Measurements from ENCODE around the gene ZNF331. TPM values are rescaled to one million over a fixed set of nuclear protein-coding genes. Genes with fewer than 3 reads are reported as not detected.

The ZNF331 gene
- total RNA-seq, 1 experiment from 2014 or later, result 56.7 TPM

DNA sequence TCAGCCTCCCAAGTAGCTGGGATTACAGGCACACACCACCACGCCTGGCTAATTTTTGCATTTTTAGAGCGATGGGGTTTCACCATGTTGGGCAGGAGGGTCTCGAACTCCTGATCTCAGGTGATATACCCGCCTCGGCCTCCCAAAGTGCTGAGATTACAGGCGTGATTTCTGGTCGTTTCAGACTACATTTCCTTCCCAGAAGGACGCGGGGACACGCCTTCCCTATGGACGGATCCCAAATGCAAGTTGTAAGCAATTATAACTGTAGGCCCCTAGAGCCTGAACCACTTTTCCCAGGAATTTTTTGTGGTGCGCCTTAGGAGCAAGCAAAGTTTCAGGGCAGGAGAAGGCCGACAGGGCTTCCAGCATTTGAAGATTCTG is 17.8 kb upstream of the ZNF331 start:
- H3K4me1 Mint-ChIP-seq, result peaks cover 14% of the 10 kb centered on the region
- ChIA-PET CTCF (interaction anchor here (0.8 to 2.0 kb wide), 20 partner anchors 8 to 325 kb away, joined by 3 to 21 read pairs (median 5); partner anchors contain the start of gene ZNF525), POLR2A (interaction anchor here (0.8 to 1.5 kb wide), 5 partner anchors 8 to 97 kb away, joined by 3 to 6 read pairs (median 3); no protein-coding TSS in a partner anchor)
- DNase-seq (ENCODE audit: low spot score) (no peak), ATAC-seq (no peak)
- peak overlapping the region; percentile 68; the same call in 1 of the 2 replicates for H3K27ac Mint-ChIP-seq
- peaks cover 14% of the 10 kb centered on the region for H3K9me3 Mint-ChIP-seq
- H3K36me3 Mint-ChIP-seq, result peaks cover 34% of the 10 kb centered on the region
- peak overlapping the region; percentile 100 for H3K4me3 Mint-ChIP-seq
- H3K27me3 Mint-ChIP-seq (ENCODE audit: low read depth), result no peaks in the 10 kb centered on the region
- TF ChIP-seq, protein P1, sequence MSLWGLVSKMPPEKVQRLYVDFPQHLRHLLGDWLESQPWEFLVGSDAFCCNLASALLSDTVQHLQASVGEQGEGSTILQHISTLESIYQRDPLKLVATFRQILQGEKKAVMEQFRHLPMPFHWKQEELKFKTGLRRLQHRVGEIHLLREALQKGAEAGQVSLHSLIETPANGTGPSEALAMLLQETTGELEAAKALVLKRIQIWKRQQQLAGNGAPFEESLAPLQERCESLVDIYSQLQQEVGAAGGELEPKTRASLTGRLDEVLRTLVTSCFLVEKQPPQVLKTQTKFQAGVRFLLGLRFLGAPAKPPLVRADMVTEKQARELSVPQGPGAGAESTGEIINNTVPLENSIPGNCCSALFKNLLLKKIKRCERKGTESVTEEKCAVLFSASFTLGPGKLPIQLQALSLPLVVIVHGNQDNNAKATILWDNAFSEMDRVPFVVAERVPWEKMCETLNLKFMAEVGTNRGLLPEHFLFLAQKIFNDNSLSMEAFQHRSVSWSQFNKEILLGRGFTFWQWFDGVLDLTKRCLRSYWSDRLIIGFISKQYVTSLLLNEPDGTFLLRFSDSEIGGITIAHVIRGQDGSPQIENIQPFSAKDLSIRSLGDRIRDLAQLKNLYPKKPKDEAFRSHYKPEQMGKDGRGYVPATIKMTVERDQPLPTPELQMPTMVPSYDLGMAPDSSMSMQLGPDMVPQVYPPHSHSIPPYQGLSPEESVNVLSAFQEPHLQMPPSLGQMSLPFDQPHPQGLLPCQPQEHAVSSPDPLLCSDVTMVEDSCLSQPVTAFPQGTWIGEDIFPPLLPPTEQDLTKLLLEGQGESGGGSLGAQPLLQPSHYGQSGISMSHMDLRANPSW (CRISPR knock-in tag; conservative IDR thresholded peaks at IDR 0.05; ENCODE audit: low read depth), result no peak
- TF ChIP-seq, protein P2, sequence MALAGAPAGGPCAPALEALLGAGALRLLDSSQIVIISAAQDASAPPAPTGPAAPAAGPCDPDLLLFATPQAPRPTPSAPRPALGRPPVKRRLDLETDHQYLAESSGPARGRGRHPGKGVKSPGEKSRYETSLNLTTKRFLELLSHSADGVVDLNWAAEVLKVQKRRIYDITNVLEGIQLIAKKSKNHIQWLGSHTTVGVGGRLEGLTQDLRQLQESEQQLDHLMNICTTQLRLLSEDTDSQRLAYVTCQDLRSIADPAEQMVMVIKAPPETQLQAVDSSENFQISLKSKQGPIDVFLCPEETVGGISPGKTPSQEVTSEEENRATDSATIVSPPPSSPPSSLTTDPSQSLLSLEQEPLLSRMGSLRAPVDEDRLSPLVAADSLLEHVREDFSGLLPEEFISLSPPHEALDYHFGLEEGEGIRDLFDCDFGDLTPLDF (CRISPR knock-in tag; IDR thresholded peaks at IDR 0.05), result peak; percentile 72; the same call in 1 of the 2 replicates
- TF ChIP-seq ZNF232 (CRISPR knock-in tag; IDR thresholded peaks at IDR 0.05), result no peak

DNA sequence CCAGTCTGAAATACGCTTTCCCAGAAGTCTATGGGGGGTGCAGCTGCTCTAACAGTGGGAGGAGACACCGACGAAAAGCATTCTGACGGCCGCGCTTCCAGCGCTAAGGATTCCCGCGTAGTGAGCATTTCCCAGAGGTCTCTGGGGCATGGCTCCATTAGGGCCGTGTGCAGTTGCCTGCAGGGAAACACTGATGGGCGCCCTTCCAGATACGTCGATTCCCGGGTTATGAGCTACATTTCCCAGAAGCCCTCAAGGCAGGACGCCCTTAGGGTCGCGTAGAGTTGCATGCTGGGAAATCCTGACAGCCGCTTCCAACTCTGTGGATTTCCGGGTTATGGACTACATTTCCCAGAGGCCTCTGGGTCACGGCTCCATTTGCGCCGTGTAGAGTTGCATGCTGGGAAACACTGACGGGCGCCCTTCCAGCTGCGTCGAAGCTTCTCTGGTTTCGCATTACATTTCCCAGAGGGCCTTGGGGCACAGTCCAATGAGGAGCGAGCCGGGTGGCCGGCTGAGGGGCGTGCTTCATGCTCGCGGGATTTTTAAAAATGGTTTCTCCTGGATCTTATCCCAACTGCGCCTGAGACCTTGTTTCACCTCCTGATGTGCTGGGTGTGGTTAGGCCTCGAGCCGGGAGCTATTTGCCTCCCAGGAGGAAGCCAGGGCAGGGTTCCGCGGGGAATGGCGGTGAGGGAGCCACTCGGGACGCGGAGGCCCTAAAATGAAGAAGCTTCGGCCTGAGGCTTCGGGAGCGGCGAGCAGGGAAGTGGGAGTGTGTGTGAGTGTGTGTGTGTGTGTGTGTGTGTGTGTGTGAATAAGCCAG is 17.2 kb upstream of the ZNF331 start:
- Mint-ChIP-seq H3K4me3 (peak overlapping the region; percentile 100), H3K27me3 (ENCODE audit: low read depth) (no peaks in the 10 kb centered on the region), H3K9me3 (peaks cover 20% of the 10 kb centered on the region), H3K27ac (peak overlapping the region; percentile 98), H3K36me3 (peaks cover 40% of the 10 kb centered on the region), H3K4me1 (peaks cover 14% of the 10 kb centered on the region)
- ChIA-PET CTCF (interaction anchor here (0.6 to 2.0 kb wide), 23 partner anchors 9 to 617 kb away, joined by 3 to 21 read pairs (median 5); partner anchors contain the start of genes CNOT3 and ZNF525), POLR2A (interaction anchor here (0.7 to 1.5 kb wide), 6 partner anchors 8 to 126 kb away, joined by 3 to 6 read pairs (median 3); partner anchors contain the start of gene ZNF765)
- peak; percentile 96 for ATAC-seq
- peak; percentile 94 for DNase-seq (ENCODE audit: low spot score)
- TF ChIP-seq ZBTB21 (CRISPR knock-in tag; IDR thresholded peaks at IDR 0.05; ENCODE audit: borderline replicate concordance) (peak; percentile 85; the same call in 1 of the 2 replicates), SMAD4 (CRISPR knock-in tag; IDR thresholded peaks at IDR 0.05) (0 out of 2 replicates have a peak, but pooled peaks have one; percentile 49), ELF4 (CRISPR knock-in tag; IDR thresholded peaks at IDR 0.05; ENCODE audit: low read depth) (no peak), FOXK1 (CRISPR knock-in tag; IDR thresholded peaks at IDR 0.05) (peak; percentile 86), FOXP1 (CRISPR knock-in tag; IDR thresholded peaks at IDR 0.05; ENCODE audit: borderline replicate concordance) (peak; percentile 56; the same call in 1 of the 2 replicates), MYBL2 (CRISPR knock-in tag; IDR thresholded peaks at IDR 0.05) (peak; percentile 84), NR1H2 (CRISPR knock-in tag; IDR thresholded peaks at IDR 0.05) (no peak), CREM (CRISPR knock-in tag; IDR thresholded peaks at IDR 0.05) (peak; percentile 73; the same call in 1 of the 2 replicates), NR3C1 (CRISPR knock-in tag; conservative IDR thresholded peaks at IDR 0.05; ENCODE audit: low read depth) (0 out of 2 replicates have a peak, but pooled peaks have one; percentile 50), TEAD1 (CRISPR knock-in tag; IDR thresholded peaks at IDR 0.05) (peak; percentile 39; the same call in 1 of the 2 replicates)
- TF ChIP-seq, protein P3, sequence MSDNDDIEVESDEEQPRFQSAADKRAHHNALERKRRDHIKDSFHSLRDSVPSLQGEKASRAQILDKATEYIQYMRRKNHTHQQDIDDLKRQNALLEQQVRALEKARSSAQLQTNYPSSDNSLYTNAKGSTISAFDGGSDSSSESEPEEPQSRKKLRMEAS (CRISPR knock-in tag; IDR thresholded peaks at IDR 0.05), result peak; percentile 92
- TF ChIP-seq, protein P4, sequence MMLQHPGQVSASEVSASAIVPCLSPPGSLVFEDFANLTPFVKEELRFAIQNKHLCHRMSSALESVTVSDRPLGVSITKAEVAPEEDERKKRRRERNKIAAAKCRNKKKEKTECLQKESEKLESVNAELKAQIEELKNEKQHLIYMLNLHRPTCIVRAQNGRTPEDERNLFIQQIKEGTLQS (CRISPR knock-in tag; conservative IDR thresholded peaks at IDR 0.05), result peak; percentile 56; the same call in 1 of the 2 replicates
- TF ChIP-seq, protein P5, sequence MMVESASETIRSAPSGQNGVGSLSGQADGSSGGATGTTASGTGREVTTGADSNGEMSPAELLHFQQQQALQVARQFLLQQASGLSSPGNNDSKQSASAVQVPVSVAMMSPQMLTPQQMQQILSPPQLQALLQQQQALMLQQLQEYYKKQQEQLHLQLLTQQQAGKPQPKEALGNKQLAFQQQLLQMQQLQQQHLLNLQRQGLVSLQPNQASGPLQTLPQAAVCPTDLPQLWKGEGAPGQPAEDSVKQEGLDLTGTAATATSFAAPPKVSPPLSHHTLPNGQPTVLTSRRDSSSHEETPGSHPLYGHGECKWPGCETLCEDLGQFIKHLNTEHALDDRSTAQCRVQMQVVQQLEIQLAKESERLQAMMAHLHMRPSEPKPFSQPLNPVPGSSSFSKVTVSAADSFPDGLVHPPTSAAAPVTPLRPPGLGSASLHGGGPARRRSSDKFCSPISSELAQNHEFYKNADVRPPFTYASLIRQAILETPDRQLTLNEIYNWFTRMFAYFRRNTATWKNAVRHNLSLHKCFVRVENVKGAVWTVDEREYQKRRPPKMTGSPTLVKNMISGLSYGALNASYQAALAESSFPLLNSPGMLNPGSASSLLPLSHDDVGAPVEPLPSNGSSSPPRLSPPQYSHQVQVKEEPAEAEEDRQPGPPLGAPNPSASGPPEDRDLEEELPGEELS (CRISPR knock-in tag; IDR thresholded peaks at IDR 0.05), result peak; percentile 77; the same call in 1 of the 2 replicates
- TF ChIP-seq, protein P6, sequence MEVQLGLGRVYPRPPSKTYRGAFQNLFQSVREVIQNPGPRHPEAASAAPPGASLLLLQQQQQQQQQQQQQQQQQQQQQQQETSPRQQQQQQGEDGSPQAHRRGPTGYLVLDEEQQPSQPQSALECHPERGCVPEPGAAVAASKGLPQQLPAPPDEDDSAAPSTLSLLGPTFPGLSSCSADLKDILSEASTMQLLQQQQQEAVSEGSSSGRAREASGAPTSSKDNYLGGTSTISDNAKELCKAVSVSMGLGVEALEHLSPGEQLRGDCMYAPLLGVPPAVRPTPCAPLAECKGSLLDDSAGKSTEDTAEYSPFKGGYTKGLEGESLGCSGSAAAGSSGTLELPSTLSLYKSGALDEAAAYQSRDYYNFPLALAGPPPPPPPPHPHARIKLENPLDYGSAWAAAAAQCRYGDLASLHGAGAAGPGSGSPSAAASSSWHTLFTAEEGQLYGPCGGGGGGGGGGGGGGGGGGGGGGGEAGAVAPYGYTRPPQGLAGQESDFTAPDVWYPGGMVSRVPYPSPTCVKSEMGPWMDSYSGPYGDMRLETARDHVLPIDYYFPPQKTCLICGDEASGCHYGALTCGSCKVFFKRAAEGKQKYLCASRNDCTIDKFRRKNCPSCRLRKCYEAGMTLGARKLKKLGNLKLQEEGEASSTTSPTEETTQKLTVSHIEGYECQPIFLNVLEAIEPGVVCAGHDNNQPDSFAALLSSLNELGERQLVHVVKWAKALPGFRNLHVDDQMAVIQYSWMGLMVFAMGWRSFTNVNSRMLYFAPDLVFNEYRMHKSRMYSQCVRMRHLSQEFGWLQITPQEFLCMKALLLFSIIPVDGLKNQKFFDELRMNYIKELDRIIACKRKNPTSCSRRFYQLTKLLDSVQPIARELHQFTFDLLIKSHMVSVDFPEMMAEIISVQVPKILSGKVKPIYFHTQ (CRISPR knock-in tag; IDR thresholded peaks at IDR 0.05), result no peak
- TF ChIP-seq, protein P7, sequence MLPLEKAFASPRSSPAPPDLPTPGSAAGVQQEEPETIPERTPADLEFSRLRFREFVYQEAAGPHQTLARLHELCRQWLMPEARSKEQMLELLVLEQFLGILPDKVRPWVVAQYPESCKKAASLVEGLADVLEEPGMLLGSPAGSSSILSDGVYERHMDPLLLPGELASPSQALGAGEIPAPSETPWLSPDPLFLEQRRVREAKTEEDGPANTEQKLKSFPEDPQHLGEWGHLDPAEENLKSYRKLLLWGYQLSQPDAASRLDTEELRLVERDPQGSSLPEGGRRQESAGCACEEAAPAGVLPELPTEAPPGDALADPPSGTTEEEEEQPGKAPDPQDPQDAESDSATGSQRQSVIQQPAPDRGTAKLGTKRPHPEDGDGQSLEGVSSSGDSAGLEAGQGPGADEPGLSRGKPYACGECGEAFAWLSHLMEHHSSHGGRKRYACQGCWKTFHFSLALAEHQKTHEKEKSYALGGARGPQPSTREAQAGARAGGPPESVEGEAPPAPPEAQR (CRISPR knock-in tag; IDR thresholded peaks at IDR 0.05), result no peak
- TF ChIP-seq, protein P8, sequence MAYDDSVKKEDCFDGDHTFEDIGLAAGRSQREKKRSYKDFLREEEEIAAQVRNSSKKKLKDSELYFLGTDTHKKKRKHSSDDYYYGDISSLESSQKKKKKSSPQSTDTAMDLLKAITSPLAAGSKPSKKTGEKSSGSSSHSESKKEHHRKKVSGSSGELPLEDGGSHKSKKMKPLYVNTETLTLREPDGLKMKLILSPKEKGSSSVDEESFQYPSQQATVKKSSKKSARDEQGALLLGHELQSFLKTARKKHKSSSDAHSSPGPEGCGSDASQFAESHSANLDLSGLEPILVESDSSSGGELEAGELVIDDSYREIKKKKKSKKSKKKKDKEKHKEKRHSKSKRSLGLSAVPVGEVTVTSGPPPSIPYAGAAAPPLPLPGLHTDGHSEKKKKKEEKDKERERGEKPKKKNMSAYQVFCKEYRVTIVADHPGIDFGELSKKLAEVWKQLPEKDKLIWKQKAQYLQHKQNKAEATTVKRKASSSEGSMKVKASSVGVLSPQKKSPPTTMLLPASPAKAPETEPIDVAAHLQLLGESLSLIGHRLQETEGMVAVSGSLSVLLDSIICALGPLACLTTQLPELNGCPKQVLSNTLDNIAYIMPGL (CRISPR knock-in tag; IDR thresholded peaks at IDR 0.05), result 0 out of 2 replicates have a peak, but pooled peaks have one; percentile 32

Measured in WTC11 (cell line).